Keratinocyte (primary cell): ENCODE results near the gene HPX. TPM values are rescaled to one million over a fixed set of nuclear protein-coding genes. Genes with fewer than 3 reads are reported as not detected.

Experiments used
- DNase-seq: peaks from one replicate; pipeline ENCODE4 v3.0.0-alpha.2; 2011; ENCODE audit warnings: low read depth, missing footprints, low spot score
- FAIRE-seq: peaks from 2 replicates; lab custom pipeline; 2011; peaks lifted over from hg19 to GRCh38; lab: Jason Lieb, UNC
- H2AFZ ChIP-seq: 2 replicates; pipeline ENCODE4 v1.6.0; 2012; ENCODE audit warnings: low read length, control low read depth, inconsistent platforms; ENCODE audit not compliant: control insufficient read depth
- H3K27ac ChIP-seq: 2 replicates; pipeline ENCODE4 v1.5.1; 2011; ENCODE audit warnings: low read length; ENCODE audit not compliant: control insufficient read depth, insufficient read depth
- H3K27me3 ChIP-seq: 3 replicates; pipeline ENCODE4 v1.6.0; 2011; ENCODE audit warnings: low read length; ENCODE audit not compliant: control insufficient read depth, insufficient read depth; ENCODE audit errors: extremely low read depth
- H3K36me3 ChIP-seq, 2 experiments: 2 replicates in 1 of 2; 3 replicates in 1 of 2; pipeline ENCODE4 v1.5.1; 2011; ENCODE audit warnings: low read length in 2 of 2, mild to moderate bottlenecking in 1 of 2; ENCODE audit not compliant: control insufficient read depth in 2 of 2, insufficient read depth in 2 of 2; ENCODE audit errors: extremely low read depth in 1 of 2
- H3K4me1 ChIP-seq: 3 replicates; pipeline ENCODE4 v1.5.1; 2011; ENCODE audit warnings: low read length; ENCODE audit not compliant: control insufficient read depth, insufficient read depth; ENCODE audit errors: extremely low read depth
- H3K4me2 ChIP-seq: 3 replicates; pipeline ENCODE4 v1.6.0; 2011; ENCODE audit warnings: low read depth, low read length; ENCODE audit not compliant: control insufficient read depth, insufficient read depth; ENCODE audit errors: extremely low read depth
- H3K4me3 ChIP-seq, 3 experiments: fragments of 200-600 bp in 1 of 3; sonication (generic) in 1 of 3; 2 replicates in 2 of 3; 3 replicates in 1 of 3; pipeline ENCODE4 v1.5.1; 2011 to 2016; ENCODE audit warnings: low read length in 3 of 3, mild to moderate bottlenecking in 3 of 3, control low read depth in 2 of 3, inconsistent platforms in 1 of 3, low read depth in 1 of 3, mixed read lengths in 1 of 3, mixed run types in 1 of 3, moderate library complexity in 1 of 3; ENCODE audit not compliant: control insufficient read depth in 2 of 3, insufficient read depth in 2 of 3; ENCODE audit errors: extremely low read depth in 1 of 3
- H3K79me2 ChIP-seq: 2 replicates; pipeline ENCODE4 v1.6.0; 2012; ENCODE audit warnings: low read length; ENCODE audit not compliant: control insufficient read depth, insufficient read depth
- H3K9ac ChIP-seq: 3 replicates; pipeline ENCODE4 v1.6.0; 2011; ENCODE audit warnings: low read length; ENCODE audit not compliant: control insufficient read depth, insufficient read depth; ENCODE audit errors: extremely low read depth
- H3K9me1 ChIP-seq: 3 replicates; pipeline ENCODE4 v1.6.0; 2011; ENCODE audit warnings: low read length; ENCODE audit not compliant: control insufficient read depth, insufficient read depth; ENCODE audit errors: extremely low read depth
- H3K9me3 ChIP-seq: 2 replicates; pipeline ENCODE4 v1.5.1; 2012; ENCODE audit warnings: low read depth, low read length; ENCODE audit not compliant: control insufficient read depth
- H4K20me1 ChIP-seq: 3 replicates; pipeline ENCODE4 v1.6.0; 2011; ENCODE audit warnings: low read length; ENCODE audit not compliant: control insufficient read depth, insufficient read depth; ENCODE audit errors: extremely low read depth
- EZH2 ChIP-seq: IDR thresholded peaks from one replicate; pipeline ENCODE4 v1.6.1; 2012; ENCODE audit warnings: inconsistent platforms, mild to moderate bottlenecking, low read length, moderate library complexity
- dilution Hi-C: fragments of 300-500 bp; cut with MboI; formaldehyde crosslinking; loops from one replicate; pipeline ENCODE4 v1.7.0; 2020; ENCODE audit warnings: low sequenced_read_pairs; ENCODE audit not compliant: extremely low pct_ligation_motif_present
- polyA plus RNA-seq, 5 experiments: library from polyadenylated mRNA; depleted of rRNA in 3 of 5; stranded (reverse) in 3 of 5; stranded (forward) in 1 of 5; unstranded in 1 of 5; fragments of >200 nt; gene quantifications; 1 replicate in 1 of 5; 2 replicates in 3 of 5; 3 replicates in 1 of 5; pipeline versions ENCODE4 v1.2.1 to v1.2.3, GENCODE V29; 2011 to 2012; ENCODE audit warnings: missing spikeins in 2 of 5, low read depth in 1 of 5, low replicate concordance in 1 of 5
- TF ChIP-seq, protein P1 (sequence below), 3 experiments: IDR thresholded peaks in 1 of 3; conservative IDR thresholded peaks in 1 of 3; optimal IDR thresholded peaks in 1 of 3; 2 replicates in 2 of 3; 3 replicates in 1 of 3; pipeline versions ENCODE3 to v1.5.1; 2011; ENCODE audit warnings: low read length in 3 of 3, mild to moderate bottlenecking in 3 of 3, moderate library complexity in 2 of 3, control low read depth in 1 of 3, inconsistent platforms in 1 of 3; ENCODE audit not compliant: insufficient read depth in 2 of 3; ENCODE audit errors: extremely low read depth in 1 of 3

Gene HPX
- polyA plus RNA-seq, 1 donor (not counting 4 experiments of a cell fraction or from before 2014, with no cell fraction given), result 0.76 TPM

- Histone ChIP-seq H3K36me3 (no peaks in the 10 kb centered on the region), H3K79me2 (no peaks in the 10 kb centered on the region), H3K4me1 (peaks cover 8% of the 10 kb centered on the region), H3K9me1 (no peaks in the 10 kb centered on the region), H4K20me1 (no peaks in the 10 kb centered on the region), H3K27ac (no peak overlapping the region), H3K9me3 (no peaks in the 10 kb centered on the region), H2AFZ (no peak overlapping the region), H3K27me3 (no peaks in the 10 kb centered on the region), H3K4me2 (no peak overlapping the region), H3K4me3 (no peak overlapping the region), H3K9ac (no peak overlapping the region)
- dilution Hi-C loops, result no loop called here
- DNase-seq, result peak; percentile 82
- TF ChIP-seq EZH2, result no peak
- TF ChIP-seq, protein P1, sequence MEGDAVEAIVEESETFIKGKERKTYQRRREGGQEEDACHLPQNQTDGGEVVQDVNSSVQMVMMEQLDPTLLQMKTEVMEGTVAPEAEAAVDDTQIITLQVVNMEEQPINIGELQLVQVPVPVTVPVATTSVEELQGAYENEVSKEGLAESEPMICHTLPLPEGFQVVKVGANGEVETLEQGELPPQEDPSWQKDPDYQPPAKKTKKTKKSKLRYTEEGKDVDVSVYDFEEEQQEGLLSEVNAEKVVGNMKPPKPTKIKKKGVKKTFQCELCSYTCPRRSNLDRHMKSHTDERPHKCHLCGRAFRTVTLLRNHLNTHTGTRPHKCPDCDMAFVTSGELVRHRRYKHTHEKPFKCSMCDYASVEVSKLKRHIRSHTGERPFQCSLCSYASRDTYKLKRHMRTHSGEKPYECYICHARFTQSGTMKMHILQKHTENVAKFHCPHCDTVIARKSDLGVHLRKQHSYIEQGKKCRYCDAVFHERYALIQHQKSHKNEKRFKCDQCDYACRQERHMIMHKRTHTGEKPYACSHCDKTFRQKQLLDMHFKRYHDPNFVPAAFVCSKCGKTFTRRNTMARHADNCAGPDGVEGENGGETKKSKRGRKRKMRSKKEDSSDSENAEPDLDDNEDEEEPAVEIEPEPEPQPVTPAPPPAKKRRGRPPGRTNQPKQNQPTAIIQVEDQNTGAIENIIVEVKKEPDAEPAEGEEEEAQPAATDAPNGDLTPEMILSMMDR (optimal IDR thresholded peaks at IDR 0.05 in 1 of 3, IDR thresholded peaks at IDR 0.05 in 1 of 3, conservative IDR thresholded peaks at IDR 0.05 in 1 of 3; ENCODE audit: extremely low read depth in 1 of 3, insufficient read depth in 2 of 3, low read length in 3 of 3), result no peak
- peak; percentile 32 for FAIRE-seq
Measured at GRCh38 chr11:6431861-6432260, 8.9 kb downstream of the HPX start.

DNA sequence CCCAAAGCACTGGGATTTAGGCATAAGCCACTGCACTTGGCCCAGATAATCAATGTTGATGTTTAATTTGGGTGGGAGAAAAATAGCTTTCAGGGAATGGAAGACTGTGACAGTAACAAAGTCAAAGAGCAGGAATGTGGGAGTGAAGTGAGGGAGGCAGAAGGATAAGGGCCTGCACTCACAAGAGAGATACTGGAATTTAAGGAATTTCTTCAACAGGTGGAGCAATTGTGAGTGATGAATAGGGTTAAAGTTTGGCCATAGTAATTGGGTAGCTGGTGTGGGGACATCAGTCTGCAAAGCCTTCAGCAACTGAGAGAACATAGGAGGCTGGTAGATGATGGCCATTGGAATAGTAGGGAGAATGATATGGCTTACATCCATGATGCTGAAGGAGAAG, 13.3 kb downstream of the HPX start:
- H3K4me2 ChIP-seq, result no peak overlapping the region
- H3K9me3 ChIP-seq, result no peaks in the 10 kb centered on the region
- no peaks in the 10 kb centered on the region for H3K79me2 ChIP-seq
- no peak for TF ChIP-seq EZH2
- TF ChIP-seq, protein P1 (optimal IDR thresholded peaks at IDR 0.05 in 1 of 3, IDR thresholded peaks at IDR 0.05 in 1 of 3, conservative IDR thresholded peaks at IDR 0.05 in 1 of 3; ENCODE audit: extremely low read depth in 1 of 3, insufficient read depth in 2 of 3, low read length in 3 of 3), result no peak
- H4K20me1 ChIP-seq, result no peaks in the 10 kb centered on the region
- FAIRE-seq (no peak), DNase-seq (no peak)
- dilution Hi-C loops, result no loop called here
- no peaks in the 10 kb centered on the region for H3K9me1 ChIP-seq
- H2AFZ ChIP-seq, result no peak overlapping the region
- no peak overlapping the region for H3K4me3 ChIP-seq
- no peak overlapping the region for H3K27ac ChIP-seq
- no peaks in the 10 kb centered on the region for H3K36me3 ChIP-seq
- H3K4me1 ChIP-seq, result peaks cover 8% of the 10 kb centered on the region
- H3K9ac ChIP-seq, result no peak overlapping the region
- peaks cover 6% of the 10 kb centered on the region for H3K27me3 ChIP-seq
